AG04449 (cell line): ENCODE results near the gene PPP2R2C.

ENCODE experiments used
- CTCF ChIA-PET: fragments of 350-600 bp; formaldehyde crosslinking; extraction: SDS; loops from one replicate; lab custom pipeline; 2021; ENCODE audit warnings: antibody characterized with exemption; lab: Yijun Ruan, JAX
- POLR2A ChIA-PET: fragments of 400-600, 350-600 bp; formaldehyde crosslinking; extraction: SDS; loops from one replicate; lab custom pipeline; 2020; ENCODE audit warnings: antibody characterized with exemption, inconsistent platforms; lab: Yijun Ruan, JAX
- DNase-seq: peaks from one replicate; pipeline ENCODE4 v3.0.0-alpha.2; 2010; ENCODE audit warnings: low read depth, low spot score
- H3K4me3 ChIP-seq: 2 replicates; pipeline ENCODE4 v1.5.1; 2011; ENCODE audit warnings: low read depth, mild to moderate bottlenecking, control low read depth, low read length
- CTCF ChIP-seq: IDR thresholded peaks from one replicate; pipeline ENCODE4 v1.5.1; 2011; ENCODE audit warnings: mild to moderate bottlenecking, moderate library complexity, low read length, control low read depth, inconsistent platforms; ENCODE audit not compliant: insufficient read depth; ENCODE audit errors: missing control alignments

PPP2R2C gene

GRCh38 chr4:6408263-6408662, 64.2 kb downstream of the PPP2R2C start:
- POLR2A ChIA-PET = no interaction called here
- H3K4me3 ChIP-seq = no peak overlapping the region
- TF ChIP-seq CTCF = no peak
- DNase-seq = no peak
- CTCF ChIA-PET = no interaction called here

GRCh38 chr4:6405397-6405706, 67.1 kb downstream of the PPP2R2C start:
- TF ChIP-seq CTCF = no peak
- H3K4me3 ChIP-seq = no peak overlapping the region
- POLR2A ChIA-PET = no interaction called here
- CTCF ChIA-PET = no interaction called here
- no peak for DNase-seq

GRCh38 chr4:6404611-6405396, 67.6 kb downstream of the PPP2R2C start:
- no peak for DNase-seq
- ChIA-PET CTCF (no interaction called here), POLR2A (no interaction called here)
- no peak overlapping the region for H3K4me3 ChIP-seq
- TF ChIP-seq CTCF = no peak

- no peak for TF ChIP-seq CTCF
- DNase-seq = no peak
- POLR2A ChIA-PET = no interaction called here
- CTCF ChIA-PET = no interaction called here
- no peak overlapping the region for H3K4me3 ChIP-seq
These were observed 69.1 kb downstream of the PPP2R2C start for GRCh38 chr4:6403400-6403685.

- H3K4me3 ChIP-seq = no peak overlapping the region
- ChIA-PET POLR2A (no interaction called here), CTCF (no interaction called here)
- no peak for DNase-seq
- no peak for TF ChIP-seq CTCF
These were observed 69.6 kb downstream of the PPP2R2C start for GRCh38 chr4:6402566-6403399.

GRCh38 chr4:6401797-6402196, 70.6 kb downstream of the PPP2R2C start:
- CTCF ChIA-PET = no interaction called here
- H3K4me3 ChIP-seq = no peak overlapping the region
- no peak for DNase-seq
- POLR2A ChIA-PET = no interaction called here
- no peak for TF ChIP-seq CTCF
